ENCODE results near the gene GMPR2. TPM values are rescaled to one million over a fixed set of nuclear protein-coding genes. Genes with fewer than 3 reads are reported as not detected.
A peak's percentile ranks its signal among the peaks of the same experiment; 100 is the strongest.

Gene GMPR2
- polyA plus RNA-seq, 3 donors = 84.4 to 84.7 (median 84.5) TPM

DNA sequence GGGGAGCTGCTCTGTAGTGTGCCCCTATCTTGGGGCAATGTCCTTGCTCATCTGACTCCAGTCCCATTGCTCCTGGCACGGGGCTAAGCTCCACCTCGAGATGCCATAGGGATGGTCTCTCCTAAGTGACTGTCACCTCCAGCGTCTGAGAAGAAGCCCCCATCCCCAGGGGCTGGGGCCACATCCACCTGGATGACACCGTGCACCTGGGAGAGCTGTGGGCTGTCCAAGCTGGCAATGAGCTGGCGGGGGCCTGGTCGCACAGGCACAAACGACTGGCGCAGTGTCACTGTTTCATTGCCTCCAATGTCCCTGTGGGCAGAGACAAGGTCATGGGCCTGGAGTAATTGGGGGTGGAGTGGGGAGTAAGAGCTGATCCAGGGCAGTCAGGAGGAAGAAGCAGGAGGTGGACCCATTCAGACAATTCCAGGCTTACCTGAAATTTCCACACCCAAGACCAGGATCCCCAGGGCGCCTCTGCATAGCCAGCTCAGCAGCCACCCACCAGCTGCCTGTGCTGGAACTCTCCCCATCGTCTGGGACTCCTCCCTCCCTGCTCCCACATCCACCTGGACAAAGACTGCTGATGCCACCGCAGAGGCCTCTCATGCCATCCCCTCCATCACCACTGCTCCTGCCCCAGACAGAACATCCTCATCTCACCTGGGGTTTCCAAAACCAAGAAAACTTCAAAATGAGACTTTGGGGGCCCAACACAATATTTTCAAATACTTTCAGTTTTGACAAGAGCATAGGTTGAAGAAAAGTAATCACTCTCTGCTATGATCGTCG, 16.7 kb downstream of the GMPR2 start:
- Mint-ChIP-seq H3K4me1 (peaks cover 25% of the 10 kb centered on the region), H3K27ac (no peak overlapping the region), H3K4me3 (no peak overlapping the region), H3K9me3 (no peaks in the 10 kb centered on the region), H3K27me3 (ENCODE audit: low read depth in 3 of 3) (peaks cover 0 to 1% (median 0%) of the 10 kb centered on the region in 3 donors), H3K36me3 (peaks cover 43 to 49% of the 10 kb centered on the region in 2 donors)
- no peak overlapping the region for H3K9ac ChIP-seq (ENCODE audit: insufficient read depth, low read length, poor library complexity, severe bottlenecking)
- H3K27me3 ChIP-seq (ENCODE audit: control insufficient read depth in 2 of 2, insufficient read depth in 2 of 2, low read length in 2 of 2) = no peaks in the 10 kb centered on the region
- H3K4me2 ChIP-seq (replicated peaks; ENCODE audit: extremely low read depth, low read length, poor library complexity, severe bottlenecking) = no peak overlapping the region
- no peaks in the 10 kb centered on the region for H3K9me3 ChIP-seq (replicated peaks in 1 of 2; ENCODE audit: control insufficient read depth in 1 of 2, insufficient read depth in 1 of 2, low read length in 2 of 2)
- TF ChIP-seq CTCF (IDR thresholded peaks at IDR 0.05) = no peak
- no peak overlapping the region for H3K27ac ChIP-seq (ENCODE audit: low read depth in 1 of 2, low read length in 2 of 2)
- peaks cover 6 to 32% of the 10 kb centered on the region in 2 donors for H3K4me1 ChIP-seq (ENCODE audit: control insufficient read depth in 1 of 2, insufficient read depth in 2 of 2, low read length in 2 of 2)
- no peak for DNase-seq
- no peaks in the 10 kb centered on the region for H4K20me1 ChIP-seq (ENCODE audit: insufficient read depth, low read length)
- H3K79me2 ChIP-seq (ENCODE audit: insufficient read depth, low read length) = no peaks in the 10 kb centered on the region
- H3K4me3 ChIP-seq (replicated peaks in 1 of 3; ENCODE audit: low read depth in 2 of 3, low read length in 3 of 3) = no peak overlapping the region
- intact Hi-C loops (cut with micrococcal nuclease) = loop anchor here in 1 of 2 donors (10.0 kb wide), 1 partner anchor 185 kb away; no protein-coding TSS in a partner anchor
- 84% methylated on average over 8 of the region's 13 CpGs for WGBS (ENCODE audit: insufficient coverage)
- H2AFZ ChIP-seq (ENCODE audit: insufficient read depth, low read depth, low read length, poor library complexity, severe bottlenecking) = no peak overlapping the region
- H3K36me3 ChIP-seq (replicated peaks in 1 of 2; ENCODE audit: control insufficient read depth in 1 of 2, insufficient read depth in 2 of 2, low read length in 2 of 2) = peaks cover 24 to 55% of the 10 kb centered on the region in 2 donors

GRCh38 chr14:24250354-24250753, 17.6 kb downstream of the GMPR2 start:
- H4K20me1 ChIP-seq (ENCODE audit: insufficient read depth, low read length) = no peaks in the 10 kb centered on the region
- peaks cover 0 to 2% (median 0%) of the 10 kb centered on the region in 3 donors for H3K27me3 Mint-ChIP-seq (ENCODE audit: low read depth in 3 of 3)
- no peak overlapping the region for H3K4me3 Mint-ChIP-seq
- H3K9ac ChIP-seq (ENCODE audit: insufficient read depth, low read length, poor library complexity, severe bottlenecking) = no peak overlapping the region
- no peaks in the 10 kb centered on the region for H3K9me3 Mint-ChIP-seq
- H3K4me1 Mint-ChIP-seq = peaks cover 20% of the 10 kb centered on the region
- H3K27ac Mint-ChIP-seq = peak overlapping the region in 2 of 7 donors; percentile 39 to 55
- no peak overlapping the region for H3K4me3 ChIP-seq (replicated peaks in 1 of 3; ENCODE audit: low read depth in 2 of 3, low read length in 3 of 3)
- no peak for DNase-seq
- no peaks in the 10 kb centered on the region for H3K9me3 ChIP-seq (replicated peaks in 1 of 2; ENCODE audit: control insufficient read depth in 1 of 2, insufficient read depth in 1 of 2, low read length in 2 of 2)
- peak overlapping the region in 1 of 2 donors; percentile 53 for H3K27ac ChIP-seq (ENCODE audit: low read depth in 1 of 2, low read length in 2 of 2)
- H3K4me2 ChIP-seq (replicated peaks; ENCODE audit: extremely low read depth, low read length, poor library complexity, severe bottlenecking) = no peak overlapping the region
- intact Hi-C loops (cut with micrococcal nuclease) = no loop called here
- H2AFZ ChIP-seq (ENCODE audit: insufficient read depth, low read depth, low read length, poor library complexity, severe bottlenecking) = no peak overlapping the region
- H3K4me1 ChIP-seq (ENCODE audit: control insufficient read depth in 1 of 2, insufficient read depth in 2 of 2, low read length in 2 of 2) = peaks cover 6 to 22% of the 10 kb centered on the region in 2 donors
- H3K36me3 ChIP-seq (replicated peaks in 1 of 2; ENCODE audit: control insufficient read depth in 1 of 2, insufficient read depth in 2 of 2, low read length in 2 of 2) = peaks cover 33 to 64% of the 10 kb centered on the region in 2 donors
- no peaks in the 10 kb centered on the region for H3K79me2 ChIP-seq (ENCODE audit: insufficient read depth, low read length)
- TF ChIP-seq CTCF (IDR thresholded peaks at IDR 0.05) = no peak
- H3K36me3 Mint-ChIP-seq = peaks cover 52 to 57% of the 10 kb centered on the region in 2 donors
- 74% methylated on average over 4 of the region's 4 CpGs for WGBS (ENCODE audit: insufficient coverage)
- H3K27me3 ChIP-seq (ENCODE audit: control insufficient read depth in 2 of 2, insufficient read depth in 2 of 2, low read length in 2 of 2) = no peaks in the 10 kb centered on the region

Data from CD14-positive monocyte (primary cell).